Measurements from ENCODE around the gene RBM33. TPM values are rescaled to one million over a fixed set of nuclear protein-coding genes. Genes with fewer than 3 reads are reported as not detected.

RBM33 gene
- total and polyA plus RNA-seq, 2 of the 13 experiments (the other 11 are each of a cell fraction or from before 2014, with no cell fraction given) = 12.4 to 28.9 TPM

- TF ChIP-seq, protein P1, sequence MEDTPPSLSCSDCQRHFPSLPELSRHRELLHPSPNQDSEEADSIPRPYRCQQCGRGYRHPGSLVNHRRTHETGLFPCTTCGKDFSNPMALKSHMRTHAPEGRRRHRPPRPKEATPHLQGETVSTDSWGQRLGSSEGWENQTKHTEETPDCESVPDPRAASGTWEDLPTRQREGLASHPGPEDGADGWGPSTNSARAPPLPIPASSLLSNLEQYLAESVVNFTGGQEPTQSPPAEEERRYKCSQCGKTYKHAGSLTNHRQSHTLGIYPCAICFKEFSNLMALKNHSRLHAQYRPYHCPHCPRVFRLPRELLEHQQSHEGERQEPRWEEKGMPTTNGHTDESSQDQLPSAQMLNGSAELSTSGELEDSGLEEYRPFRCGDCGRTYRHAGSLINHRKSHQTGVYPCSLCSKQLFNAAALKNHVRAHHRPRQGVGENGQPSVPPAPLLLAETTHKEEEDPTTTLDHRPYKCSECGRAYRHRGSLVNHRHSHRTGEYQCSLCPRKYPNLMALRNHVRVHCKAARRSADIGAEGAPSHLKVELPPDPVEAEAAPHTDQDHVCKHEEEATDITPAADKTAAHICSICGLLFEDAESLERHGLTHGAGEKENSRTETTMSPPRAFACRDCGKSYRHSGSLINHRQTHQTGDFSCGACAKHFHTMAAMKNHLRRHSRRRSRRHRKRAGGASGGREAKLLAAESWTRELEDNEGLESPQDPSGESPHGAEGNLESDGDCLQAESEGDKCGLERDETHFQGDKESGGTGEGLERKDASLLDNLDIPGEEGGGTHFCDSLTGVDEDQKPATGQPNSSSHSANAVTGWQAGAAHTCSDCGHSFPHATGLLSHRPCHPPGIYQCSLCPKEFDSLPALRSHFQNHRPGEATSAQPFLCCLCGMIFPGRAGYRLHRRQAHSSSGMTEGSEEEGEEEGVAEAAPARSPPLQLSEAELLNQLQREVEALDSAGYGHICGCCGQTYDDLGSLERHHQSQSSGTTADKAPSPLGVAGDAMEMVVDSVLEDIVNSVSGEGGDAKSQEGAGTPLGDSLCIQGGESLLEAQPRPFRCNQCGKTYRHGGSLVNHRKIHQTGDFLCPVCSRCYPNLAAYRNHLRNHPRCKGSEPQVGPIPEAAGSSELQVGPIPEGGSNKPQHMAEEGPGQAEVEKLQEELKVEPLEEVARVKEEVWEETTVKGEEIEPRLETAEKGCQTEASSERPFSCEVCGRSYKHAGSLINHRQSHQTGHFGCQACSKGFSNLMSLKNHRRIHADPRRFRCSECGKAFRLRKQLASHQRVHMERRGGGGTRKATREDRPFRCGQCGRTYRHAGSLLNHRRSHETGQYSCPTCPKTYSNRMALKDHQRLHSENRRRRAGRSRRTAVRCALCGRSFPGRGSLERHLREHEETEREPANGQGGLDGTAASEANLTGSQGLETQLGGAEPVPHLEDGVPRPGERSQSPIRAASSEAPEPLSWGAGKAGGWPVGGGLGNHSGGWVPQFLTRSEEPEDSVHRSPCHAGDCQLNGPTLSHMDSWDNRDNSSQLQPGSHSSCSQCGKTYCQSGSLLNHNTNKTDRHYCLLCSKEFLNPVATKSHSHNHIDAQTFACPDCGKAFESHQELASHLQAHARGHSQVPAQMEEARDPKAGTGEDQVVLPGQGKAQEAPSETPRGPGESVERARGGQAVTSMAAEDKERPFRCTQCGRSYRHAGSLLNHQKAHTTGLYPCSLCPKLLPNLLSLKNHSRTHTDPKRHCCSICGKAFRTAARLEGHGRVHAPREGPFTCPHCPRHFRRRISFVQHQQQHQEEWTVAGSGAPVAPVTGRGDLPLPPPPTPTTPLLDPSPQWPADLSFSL (CRISPR knock-in tag; IDR thresholded peaks at IDR 0.05) = peak; percentile 43; the same call in 1 of the 2 replicates
- TF ChIP-seq, protein P2, sequence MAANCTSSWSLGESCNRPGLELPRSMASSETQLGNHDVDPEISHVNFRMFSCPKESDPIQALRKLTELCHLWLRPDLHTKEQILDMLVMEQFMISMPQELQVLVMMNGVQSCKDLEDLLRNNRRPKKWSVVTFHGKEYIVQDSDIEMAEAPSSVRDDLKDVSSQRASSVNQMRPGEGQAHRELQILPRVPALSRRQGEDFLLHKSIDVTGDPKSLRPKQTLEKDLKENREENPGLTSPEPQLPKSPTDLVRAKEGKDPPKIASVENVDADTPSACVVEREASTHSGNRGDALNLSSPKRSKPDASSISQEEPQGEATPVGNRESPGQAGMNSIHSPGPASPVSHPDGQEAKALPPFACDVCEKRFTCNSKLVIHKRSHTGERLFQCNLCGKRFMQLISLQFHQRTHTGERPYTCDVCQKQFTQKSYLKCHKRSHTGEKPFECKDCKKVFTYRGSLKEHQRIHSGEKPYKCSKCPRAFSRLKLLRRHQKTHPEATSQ (CRISPR knock-in tag; IDR thresholded peaks at IDR 0.05; ENCODE audit: borderline replicate concordance) = 0 out of 2 replicates have a peak, but pooled peaks have one; percentile 40
- no peak for TF ChIP-seq ZSCAN30 (CRISPR knock-in tag; IDR thresholded peaks at IDR 0.05)
- TF ChIP-seq HNF4G (IDR thresholded peaks at IDR 0.05; ENCODE audit: borderline replicate concordance, low read depth, low read length) = no peak
- TF ChIP-seq HNF4G (CRISPR knock-in tag; IDR thresholded peaks at IDR 0.05; ENCODE audit: borderline replicate concordance, low read depth) = no peak
- 0 out of 2 replicates have a peak, but pooled peaks have one; percentile 44 for TF ChIP-seq KMT2B (CRISPR knock-in tag; IDR thresholded peaks at IDR 0.05)
- TF ChIP-seq ZNF20 (CRISPR knock-in tag; IDR thresholded peaks at IDR 0.05) = no peak
- TF ChIP-seq JUND (CRISPR knock-in tag; IDR thresholded peaks at IDR 0.05) = no peak
- TF ChIP-seq ZNF12 (CRISPR knock-in tag; IDR thresholded peaks at IDR 0.05) = 0 out of 2 replicates have a peak, but pooled peaks have one; percentile 23
- no peak for TF ChIP-seq ZNF678 (CRISPR knock-in tag; IDR thresholded peaks at IDR 0.05)
- TF ChIP-seq ZBTB38 (CRISPR knock-in tag; IDR thresholded peaks at IDR 0.05) = peak; percentile 92
These were observed 24.7 kb upstream of the RBM33 start (continued) for GRCh38 chr7:155619634-155620271.
